UCSD-AML1 (cell line): ENCODE results near the gene ZBTB8OS.

Experiments
- DNase-seq: peaks from one replicate; lab custom pipeline; 2025; ENCODE audit not compliant: unreplicated experiment; lab: John Stamatoyannopoulos, UW

ZBTB8OS gene

GRCh38 chr1:32612189-32612881, 38.0 kb downstream of the ZBTB8OS start:
- DNase-seq = no peak

DNA sequence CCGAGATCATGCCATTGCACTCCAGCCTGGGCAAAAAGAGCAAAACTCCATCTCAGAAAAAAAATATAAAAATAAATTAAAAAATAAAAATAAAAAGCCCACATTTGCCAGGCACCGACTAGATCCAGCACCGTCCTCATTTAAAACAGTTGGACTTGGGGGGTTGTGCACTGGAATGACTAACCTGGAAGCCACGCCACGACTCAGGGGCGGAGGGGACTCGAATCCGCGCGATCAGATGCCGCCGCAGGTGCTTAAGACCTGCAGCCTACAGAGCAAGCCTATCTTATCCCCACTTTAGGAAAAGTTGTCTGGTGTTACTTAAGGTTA, 38.5 kb downstream of the ZBTB8OS start:
- no peak for DNase-seq

GRCh38 chr1:32609180-32609579, 41.2 kb downstream of the ZBTB8OS start:
- DNase-seq = no peak

DNA sequence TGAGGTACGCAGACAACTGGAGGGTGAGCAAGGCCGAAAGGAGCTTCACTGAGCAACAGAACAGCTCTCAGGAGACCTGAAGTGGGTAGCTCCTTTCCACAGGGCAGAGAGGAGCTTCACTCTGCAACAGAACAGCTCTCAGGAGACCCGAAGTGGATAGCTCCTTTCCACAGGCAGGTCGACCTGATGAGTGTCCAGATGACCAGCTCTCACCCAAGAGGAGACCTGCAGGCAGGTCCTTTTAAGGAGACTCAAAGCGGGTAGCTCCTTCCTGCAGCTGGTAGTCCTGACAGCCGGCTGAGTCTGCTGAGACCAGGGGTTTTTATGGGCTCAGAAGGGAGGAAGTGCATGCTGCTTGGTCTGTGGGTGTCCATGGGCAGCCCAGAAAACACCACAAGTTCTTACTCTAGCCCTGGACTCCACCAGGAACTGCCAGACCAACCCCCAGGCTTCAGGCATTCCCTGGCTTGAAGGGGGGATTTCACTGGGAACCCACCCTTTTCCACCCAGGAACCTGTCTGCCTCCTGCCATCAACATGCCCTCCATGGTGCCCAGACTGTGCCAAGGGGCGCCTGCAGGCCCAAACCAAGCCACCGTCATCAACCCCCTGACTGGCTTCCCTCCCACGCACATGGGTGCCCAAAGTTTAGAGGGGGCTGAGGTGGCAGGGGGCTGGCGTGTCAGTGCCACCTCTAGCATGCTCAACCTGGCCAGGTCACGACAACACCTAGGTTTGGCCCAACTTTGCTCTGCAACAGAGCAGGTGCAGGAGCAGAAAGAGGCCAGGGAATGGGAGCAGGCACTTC, 43.6 kb downstream of the ZBTB8OS start:
- peak; percentile 20 for DNase-seq

- DNase-seq = no peak
These were observed 44.5 kb downstream of the ZBTB8OS start for GRCh38 chr1:32605711-32606424.

- DNase-seq = no peak
These were observed 50.3 kb downstream of the ZBTB8OS start for GRCh38 chr1:32600034-32600433.

DNA sequence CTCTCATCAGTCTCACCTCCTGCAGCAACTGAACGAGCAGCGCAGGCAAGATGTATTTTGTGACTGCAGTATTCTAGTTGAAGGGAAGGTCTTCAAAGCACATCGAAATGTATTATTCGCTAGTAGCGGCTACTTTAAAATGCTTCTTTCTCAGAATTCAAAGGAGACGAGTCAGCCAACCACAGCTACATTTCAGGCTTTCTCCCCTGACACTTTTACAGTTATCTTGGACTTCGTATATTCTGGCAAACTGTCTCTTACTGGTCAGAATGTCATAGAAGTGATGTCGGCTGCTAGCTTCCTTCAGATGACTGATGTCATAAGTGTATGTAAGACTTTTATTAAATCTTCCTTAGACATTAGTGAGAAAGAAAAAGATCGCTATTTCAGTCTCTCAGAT, 57.4 kb downstream of the ZBTB8OS start:
- DNase-seq = no peak

- no peak for DNase-seq
These were observed 69.9 kb downstream of the ZBTB8OS start for GRCh38 chr1:32580348-32581017.
